GM19467 (cell line): ENCODE data around the gene SLC6A8.
"Not testable (repeated sequence)": the region's sequence is repeated elsewhere in the genome, so short reads cannot be mapped to it uniquely, and the experiment has no call there.

ENCODE experiments used
- ATAC-seq: cut with Tn5 transposase; IDR thresholded peaks from one replicate; pipeline ENCODE4 v1.9.1; 2021; ENCODE audit warnings: mild to moderate bottlenecking, moderate library complexity; ENCODE audit not compliant: unreplicated experiment

SLC6A8 gene

DNA sequence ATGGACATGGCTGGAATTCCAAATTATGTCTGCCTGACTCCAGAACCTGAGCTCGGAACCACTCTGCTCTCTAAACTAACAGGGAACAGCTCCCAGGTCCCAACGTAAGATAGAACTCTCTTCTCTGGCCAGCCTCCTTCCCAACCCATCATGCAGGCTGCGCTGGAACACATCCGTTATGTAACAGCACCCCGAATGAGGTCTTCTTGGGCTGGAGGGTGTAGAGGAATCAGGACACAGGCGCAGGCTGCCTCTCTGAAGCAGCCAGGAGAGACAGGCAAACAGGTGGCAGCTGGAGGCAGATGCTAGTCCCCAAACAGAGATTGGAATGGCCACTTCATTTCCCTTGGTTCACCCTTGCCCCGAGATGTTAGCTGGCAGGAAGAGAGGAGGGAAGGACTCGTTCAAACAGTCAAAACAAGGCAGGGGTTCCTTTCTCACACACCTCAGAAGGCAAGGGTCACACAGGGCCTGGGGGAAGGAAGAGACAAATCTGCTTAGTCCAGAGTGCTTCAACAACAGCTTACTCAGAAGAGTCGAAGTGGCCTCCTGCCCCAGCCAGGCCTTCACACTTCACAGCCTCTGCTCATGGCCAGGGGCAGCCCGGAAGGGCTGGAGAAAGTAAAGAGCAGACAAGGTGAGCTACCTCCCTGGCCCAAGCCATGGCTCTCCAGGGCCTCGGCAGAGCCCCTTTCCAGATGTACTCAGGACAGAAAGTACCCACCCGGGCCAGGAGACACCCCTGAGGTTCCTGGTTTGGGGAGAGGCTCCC lies 17.1 kb downstream of the SLC6A8 start:
- not testable (repeated sequence) for ATAC-seq

DNA sequence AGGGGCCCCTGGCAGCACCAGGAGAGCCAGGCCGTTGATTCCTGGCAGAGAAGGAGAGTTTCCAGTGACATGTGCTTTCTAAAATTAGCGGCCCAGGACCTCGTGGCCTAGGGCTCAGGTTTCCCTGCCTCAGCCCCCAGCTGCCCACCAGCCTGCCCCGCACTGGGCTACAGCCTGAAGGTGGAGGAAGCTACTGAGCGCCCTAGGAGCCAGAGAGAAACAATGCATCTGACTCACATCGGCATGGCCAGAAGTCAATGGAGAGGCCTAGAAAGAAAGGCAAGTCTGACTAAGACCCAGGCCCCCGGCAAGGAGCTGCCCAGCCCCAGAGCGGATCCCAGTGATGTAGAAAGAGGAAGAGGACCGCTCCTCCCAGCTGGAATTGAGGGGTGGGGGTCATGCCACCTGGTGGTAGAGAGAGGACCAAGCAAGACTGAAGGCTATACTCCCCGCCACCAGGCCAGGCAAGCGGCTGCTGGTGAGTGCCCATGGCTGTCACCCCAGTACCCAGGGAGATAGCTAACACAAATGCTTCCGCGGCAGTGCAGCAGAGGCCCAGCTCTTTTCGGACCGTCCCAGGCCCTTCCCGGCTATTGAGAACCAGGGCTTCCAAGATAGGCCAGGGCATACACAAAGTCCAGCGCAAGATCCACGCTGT lies 17.8 kb downstream of the SLC6A8 start:
- not testable (repeated sequence) for ATAC-seq

- no peak for ATAC-seq
Measured at GRCh38 chrX:153706799-153707198, 19.1 kb downstream of the SLC6A8 start.

- ATAC-seq, result no peak
Measured at GRCh38 chrX:153707406-153707805, 19.7 kb downstream of the SLC6A8 start.

DNA sequence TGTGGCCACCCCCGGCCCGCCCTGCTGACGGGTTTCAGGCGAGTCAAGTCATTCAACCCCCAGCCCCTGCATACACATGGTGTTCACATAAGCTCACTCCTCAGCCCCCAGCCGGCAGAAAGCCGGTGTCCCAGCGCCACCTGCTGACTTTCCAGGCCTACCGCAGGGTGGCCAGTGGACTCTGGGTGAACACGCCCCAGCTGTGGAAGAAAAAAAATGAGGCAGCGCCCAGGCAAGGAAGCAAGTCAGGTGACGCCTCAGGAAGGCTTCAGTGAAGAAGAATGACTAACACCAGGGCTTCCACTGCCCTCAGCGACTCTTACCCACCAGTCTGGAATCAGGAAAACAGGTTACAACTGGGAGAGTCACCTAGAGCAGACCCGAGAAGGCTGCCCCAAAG lies 20.7 kb downstream of the SLC6A8 start:
- ATAC-seq, result no peak

- no peak for ATAC-seq
Measured at GRCh38 chrX:153709726-153710674, 22.3 kb downstream of the SLC6A8 start.

- ATAC-seq, result no peak
Measured at GRCh38 chrX:153714256-153714655, 26.5 kb downstream of the SLC6A8 start.

- no peak for ATAC-seq
Measured at GRCh38 chrX:153717445-153717844, 29.7 kb downstream of the SLC6A8 start.

DNA sequence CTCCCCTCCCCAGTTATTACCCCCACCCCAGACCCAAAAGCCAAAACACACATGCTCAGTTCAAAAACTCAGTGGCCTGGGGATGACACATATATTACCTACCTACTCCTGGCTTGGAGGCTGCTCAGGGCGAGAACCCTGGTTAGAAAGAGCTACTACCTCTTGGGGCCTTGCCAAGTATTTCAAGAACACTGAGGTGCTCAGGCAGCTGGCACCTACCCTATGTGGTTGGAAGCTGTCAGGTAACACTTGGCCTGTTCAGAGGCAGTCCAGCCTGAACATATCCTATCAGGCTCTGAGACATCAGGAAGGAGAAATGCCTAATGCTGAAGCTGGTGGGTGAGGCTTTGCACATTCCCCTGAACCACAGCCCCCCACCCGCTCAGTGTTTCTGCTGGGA lies 31.5 kb downstream of the SLC6A8 start:
- ATAC-seq, result no peak

- ATAC-seq, result no peak
Measured at GRCh38 chrX:153719701-153720100, 32.0 kb downstream of the SLC6A8 start.

DNA sequence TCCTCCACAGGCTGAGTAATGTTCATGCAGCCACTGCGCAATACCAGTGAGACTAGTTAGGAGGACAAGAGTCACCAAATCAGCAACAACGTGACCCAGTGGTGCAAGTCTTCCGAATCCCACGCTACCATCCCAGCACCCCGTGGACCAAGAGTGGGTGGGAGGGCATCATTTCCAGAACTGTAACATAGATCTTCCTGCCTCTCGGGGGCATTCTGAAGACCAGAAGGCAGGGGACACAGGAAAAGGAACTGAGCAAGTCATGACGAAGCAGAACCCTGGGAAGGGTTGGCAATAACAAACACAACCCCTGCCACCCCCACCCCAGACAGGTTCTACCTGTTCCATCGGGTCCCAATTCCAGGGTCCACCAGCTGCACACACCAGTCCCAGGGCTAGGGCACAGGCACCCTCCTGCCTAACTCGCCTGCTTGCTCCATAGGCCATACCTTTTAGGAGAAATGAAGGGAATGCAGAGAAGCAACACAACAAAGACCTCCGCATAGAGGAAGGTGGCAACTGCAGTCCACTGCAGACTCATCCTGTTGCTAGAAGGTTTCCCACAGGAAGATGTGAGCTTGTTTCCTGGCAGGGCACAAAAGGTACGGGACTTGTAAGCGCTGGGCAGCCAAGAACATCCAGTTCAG lies 35.1 kb downstream of the SLC6A8 start:
- no peak for ATAC-seq

GRCh38 chrX:153723351-153724251 lies 35.9 kb downstream of the SLC6A8 start:
- ATAC-seq, result peak; percentile 19

DNA sequence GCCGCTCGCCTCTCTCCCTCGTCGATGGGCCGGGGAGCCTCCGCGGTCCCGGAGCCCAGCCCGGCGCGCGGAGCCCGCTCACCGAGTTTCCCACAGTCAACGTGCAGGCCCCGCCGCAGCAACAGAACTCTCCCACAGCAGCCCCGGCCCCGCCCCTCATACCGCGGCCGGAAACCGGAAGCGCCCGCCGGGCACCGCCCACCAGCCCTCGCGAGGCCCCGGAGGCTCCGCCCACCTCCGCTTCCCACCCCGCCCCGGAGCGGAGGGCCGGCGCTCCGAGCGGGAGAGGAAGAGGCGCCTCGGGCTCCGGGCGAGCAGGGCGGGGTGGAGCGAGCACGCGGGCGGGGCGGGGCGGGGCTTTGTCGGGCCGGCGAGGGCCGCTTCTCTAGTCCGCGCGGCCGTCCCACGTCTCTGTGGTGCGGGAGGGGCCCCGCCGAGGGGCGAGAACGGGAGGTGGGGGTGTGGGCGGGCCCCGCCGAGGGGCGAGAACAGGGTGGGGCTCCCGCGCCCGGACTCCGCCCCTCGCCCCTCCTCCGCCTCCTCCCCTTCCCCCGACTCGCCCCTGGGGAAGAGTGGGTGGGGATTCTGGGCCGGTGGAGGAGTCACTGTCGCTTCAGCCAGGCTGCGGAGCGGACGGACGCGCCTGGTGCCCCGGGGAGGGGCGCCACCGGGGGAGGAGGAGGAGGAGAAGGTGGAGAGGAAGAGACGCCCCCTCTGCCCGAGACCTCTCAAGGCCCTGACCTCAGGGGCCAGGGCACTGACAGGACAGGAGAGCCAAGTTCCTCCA lies 36.7 kb downstream of the SLC6A8 start, which contains the start of the genes ABCD1 and BCAP31:
TSS of gene ABCD1 (plus strand) at position 605 of the 787 bp plus-strand sequence. CDS start 411 bp downstream, outside the sequence.
TSS of gene BCAP31 (minus strand) at position 136 of the 787 bp plus-strand sequence. CDS start 1,143 bp downstream, outside the sequence.
- peak; percentile 52 for ATAC-seq

GRCh38 chrX:153725039-153725831 lies 37.5 kb downstream of the SLC6A8 start:
- ATAC-seq, result no peak

GRCh38 chrX:153725832-153726285 lies 38.1 kb downstream of the SLC6A8 start:
- no peak for ATAC-seq

- no peak for ATAC-seq
Measured at GRCh38 chrX:153726286-153727122, 38.8 kb downstream of the SLC6A8 start.
